ENCODE results near the gene OR51V1. TPM values are rescaled to one million over a fixed set of nuclear protein-coding genes. Genes with fewer than 3 reads are reported as not detected.
"Not testable (repeated sequence)": the region's sequence is repeated elsewhere in the genome, so short reads cannot be mapped to it uniquely, and the experiment has no call there.

OR51V1 gene, protein sequence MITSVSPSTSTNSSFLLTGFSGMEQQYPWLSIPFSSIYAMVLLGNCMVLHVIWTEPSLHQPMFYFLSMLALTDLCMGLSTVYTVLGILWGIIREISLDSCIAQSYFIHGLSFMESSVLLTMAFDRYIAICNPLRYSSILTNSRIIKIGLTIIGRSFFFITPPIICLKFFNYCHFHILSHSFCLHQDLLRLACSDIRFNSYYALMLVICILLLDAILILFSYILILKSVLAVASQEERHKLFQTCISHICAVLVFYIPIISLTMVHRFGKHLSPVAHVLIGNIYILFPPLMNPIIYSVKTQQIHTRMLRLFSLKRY
- total RNA-seq = not detected
- long read RNA-seq = 0 reads

DNA sequence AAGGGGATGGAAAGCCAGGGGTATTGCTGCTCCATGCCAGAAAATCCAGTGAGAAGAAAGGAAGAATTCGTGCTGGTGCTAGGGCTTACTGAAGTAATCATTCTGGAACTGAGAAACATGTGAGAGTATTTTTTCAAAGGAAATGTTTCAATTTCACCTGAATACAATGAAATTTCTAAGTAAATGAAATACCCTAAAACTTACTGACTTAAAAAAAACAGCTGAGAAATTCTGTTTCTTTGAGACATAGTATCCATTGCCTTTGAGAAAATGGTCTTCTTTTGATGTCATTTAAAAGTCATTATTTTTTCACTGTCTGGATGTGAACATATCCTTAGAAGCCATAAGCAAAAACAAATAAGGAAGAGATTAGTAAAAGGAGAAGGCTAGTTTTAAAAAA, at the start of gene OR51V1:
TSS of gene OR51V1 (minus strand) at position 101 of the 400 bp plus-strand sequence. CDS start at position 101, 0 bp downstream.
- intact Hi-C loops (cut with DNase I) = no loop called here

DNA sequence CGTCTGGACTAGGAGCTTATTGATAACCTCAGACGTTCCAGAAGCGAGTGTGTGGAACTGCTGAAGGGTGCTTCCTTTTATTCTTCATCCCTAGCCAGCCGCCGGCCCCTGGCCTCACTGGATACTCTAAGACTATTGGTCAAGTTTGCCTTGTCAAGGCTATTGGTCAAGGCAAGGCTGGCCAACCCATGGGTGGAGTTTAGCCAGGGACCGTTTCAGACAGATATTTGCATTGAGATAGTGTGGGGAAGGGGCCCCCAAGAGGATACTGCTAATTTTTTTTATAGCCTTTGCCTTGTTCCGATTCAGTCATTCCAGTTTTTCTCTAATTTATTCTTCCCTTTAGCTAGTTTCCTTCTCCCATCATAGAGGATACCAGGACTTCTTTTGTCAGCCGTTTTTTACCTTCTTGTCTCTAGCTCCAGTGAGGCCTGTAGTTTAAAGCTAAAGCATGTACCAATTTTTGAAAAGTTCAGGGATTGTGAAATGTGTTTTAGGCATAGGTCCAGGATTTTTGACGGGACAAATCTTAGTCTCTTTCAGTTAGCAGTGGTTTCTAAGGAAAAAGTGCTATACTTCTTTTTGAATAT, 49.4 kb upstream of the OR51V1 start, which contains the start of gene HBG1:
TSS of gene HBG1 (minus strand) at position 51 of the 590 bp plus-strand sequence. CDS start 53 bp downstream, outside the sequence.
- intact Hi-C loops (cut with DNase I); DNase-seq; ATAC-seq: not testable (repeated sequence)

More for the DNA sequence above, at the start of gene OR51V1:
- DNase-seq (no peak), ATAC-seq (no peak)

DNA sequence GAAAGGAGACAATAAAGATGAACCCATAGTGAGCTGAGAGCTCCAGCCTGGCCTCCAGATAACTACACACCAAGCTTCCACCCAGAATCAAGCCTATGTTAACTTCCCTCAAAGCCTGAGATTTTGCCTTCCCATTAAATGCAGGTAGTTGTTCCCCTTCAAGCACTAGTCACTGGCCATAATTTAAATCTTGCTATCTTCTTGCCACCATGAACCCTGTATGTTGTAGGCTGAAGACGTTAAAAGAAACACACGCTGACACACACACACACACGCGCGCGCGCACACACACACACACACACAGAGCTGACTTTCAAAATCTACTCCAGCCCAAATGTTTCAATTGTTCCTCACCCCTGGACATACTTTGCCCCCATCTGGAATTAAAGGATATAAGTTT, 48.0 kb upstream of the OR51V1 start:
- intact Hi-C loops (cut with DNase I); ATAC-seq; DNase-seq: not testable (repeated sequence)

DNA sequence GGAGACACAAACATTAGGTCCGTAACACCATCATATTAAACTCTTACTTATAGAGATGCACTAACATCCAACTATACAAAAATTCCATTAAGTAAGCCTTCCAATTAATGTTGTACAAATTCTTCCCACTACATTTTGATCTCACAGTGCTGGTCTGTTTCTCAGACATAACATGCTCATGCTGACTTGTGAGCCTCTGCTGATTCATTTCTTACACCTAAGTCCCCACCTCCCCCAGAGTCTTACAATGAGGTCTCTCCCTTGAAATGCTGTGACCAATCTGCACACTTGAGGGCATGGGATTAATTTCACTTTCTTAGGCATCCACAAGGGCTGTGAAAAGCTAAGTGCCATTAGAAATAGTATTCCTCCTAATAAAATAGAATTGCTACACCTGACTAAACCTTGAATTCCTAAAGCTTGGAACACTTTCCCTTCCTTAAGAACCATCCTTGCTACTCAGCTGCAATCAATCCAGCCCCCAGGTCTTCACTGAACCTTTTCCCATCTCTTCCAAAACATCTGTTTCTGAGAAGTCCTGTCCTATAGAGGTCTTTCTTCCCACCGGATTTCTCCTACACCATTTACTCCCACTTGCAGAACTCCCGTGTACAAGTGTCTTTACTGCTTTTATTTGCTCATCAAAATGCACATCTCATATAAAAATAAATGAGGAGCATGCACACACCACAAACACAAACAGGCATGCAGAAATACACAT, 47.1 kb upstream of the OR51V1 start:
- ATAC-seq = no peak

DNA sequence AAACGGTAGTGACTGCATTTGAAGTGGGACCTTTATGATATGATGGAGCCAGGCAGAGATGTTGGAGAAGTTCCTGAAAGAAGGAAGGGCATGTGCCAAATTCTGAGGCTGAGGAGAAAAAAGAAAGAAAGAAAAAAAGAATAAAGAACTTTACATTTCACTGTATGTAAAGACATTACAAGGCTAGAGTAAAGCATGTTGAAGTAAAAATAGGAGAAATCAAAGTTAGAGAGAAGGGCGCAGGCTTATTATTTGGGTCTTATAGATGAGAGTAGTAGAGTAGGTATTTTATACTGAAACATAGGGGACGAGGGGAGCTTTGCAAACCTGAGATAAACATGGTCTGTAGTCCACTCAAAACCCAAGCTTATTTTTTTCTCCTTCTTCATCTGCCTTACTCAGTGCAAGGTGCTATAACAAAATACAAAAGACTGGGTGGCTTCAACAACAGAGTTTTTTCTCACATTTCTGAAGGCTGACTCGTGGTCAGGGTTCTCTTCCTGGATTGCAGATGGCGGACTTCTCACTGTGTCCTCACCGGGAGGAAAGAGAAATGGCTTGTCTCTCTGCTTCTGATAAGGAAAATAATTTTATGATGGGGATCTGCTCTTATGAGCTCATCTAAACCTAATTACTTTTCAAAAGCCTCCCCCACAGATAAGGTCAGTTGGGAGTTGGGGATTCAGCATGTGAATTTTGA, 46.4 kb upstream of the OR51V1 start:
- intact Hi-C loops (cut with DNase I) = no loop called here
- DNase-seq (no peak), ATAC-seq (no peak)

More for the DNA sequence above, 47.1 kb upstream of the OR51V1 start:
- no peak for DNase-seq
- intact Hi-C loops (cut with DNase I) = no loop called here

DNA sequence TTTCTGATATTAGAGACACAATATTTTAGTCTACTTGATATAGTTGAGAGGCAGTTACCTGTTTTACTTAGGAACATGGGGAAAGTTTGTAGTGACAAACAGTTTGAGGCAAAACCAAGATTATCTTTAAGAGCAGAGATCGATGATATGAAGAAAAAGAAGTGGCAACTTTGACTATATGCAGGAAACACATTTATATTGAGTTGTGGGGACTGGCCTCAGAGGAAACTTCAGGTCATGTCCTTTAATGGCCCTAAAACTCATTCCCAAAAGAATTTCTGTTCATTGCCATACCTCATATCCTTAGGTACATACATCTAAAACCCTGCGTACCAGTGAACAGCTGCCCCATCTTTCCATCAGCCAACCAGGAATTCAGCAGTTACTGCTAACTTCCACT, 44.7 kb upstream of the OR51V1 start:
- ATAC-seq = no peak
- intact Hi-C loops (cut with DNase I) = no loop called here
- no peak for DNase-seq

DNA sequence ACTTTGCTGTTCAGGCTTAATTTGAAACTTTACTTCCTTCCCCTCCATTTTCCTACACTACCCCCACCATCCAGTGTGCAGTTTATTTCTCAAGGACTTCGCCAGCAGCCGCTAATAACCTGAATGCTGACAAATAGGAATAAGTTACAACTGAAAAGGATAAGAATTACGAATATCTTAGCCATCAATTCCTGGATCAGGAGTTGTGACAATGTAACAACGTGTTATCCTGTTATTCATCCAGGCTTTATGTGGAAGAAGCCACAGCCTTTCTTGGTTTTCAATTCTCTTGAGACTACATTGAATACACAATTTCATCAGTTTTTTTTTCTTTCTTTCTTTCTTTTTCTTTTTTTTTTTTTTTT, 43.3 kb upstream of the OR51V1 start:
- ATAC-seq (no peak), DNase-seq (no peak)
- intact Hi-C loops (cut with DNase I) = no loop called here

DNA sequence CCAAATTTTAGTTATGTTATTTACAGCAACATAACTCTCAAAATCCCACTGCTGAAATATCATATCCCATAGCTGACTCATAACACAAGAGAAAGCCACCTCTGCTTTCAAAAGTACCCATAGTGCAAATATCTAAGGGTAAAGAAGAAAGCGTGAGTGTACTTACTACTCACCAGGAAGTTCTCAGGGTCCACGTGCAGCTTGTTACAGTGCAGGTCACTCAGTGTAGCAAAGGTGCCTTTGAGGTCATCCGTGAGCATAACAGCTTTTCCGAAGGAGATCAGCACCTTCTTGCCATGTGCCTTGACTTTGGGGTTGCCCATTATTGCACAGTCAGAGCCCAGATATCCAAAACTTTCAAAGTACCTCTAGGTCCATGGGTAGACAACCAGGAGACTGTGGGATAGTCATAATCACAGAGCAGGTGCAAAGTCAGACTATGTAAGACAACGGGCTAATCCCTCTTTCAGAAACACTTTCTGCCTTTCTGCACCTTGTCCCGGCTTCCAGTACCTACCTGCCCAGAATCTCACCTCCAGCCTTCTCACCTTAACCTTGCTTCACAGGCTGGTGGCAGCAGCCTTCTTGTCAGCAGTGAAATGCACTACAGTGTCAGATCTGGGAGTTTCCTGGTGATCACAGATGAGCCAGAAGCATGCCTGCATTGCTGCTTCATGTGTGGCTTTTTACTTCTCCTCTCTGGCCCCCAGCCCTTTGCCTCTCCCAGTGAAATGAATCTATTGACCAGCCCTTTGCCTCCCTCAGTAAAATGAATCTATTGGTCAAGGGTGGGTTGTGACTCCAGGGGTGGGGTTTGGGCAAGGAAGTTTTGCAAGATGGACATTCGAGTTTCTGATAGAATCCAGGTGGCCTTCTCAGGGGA, 42.7 kb upstream of the OR51V1 start:
- ATAC-seq = no peak
- intact Hi-C loops (cut with DNase I) = no loop called here
- DNase-seq = no peak

DNA sequence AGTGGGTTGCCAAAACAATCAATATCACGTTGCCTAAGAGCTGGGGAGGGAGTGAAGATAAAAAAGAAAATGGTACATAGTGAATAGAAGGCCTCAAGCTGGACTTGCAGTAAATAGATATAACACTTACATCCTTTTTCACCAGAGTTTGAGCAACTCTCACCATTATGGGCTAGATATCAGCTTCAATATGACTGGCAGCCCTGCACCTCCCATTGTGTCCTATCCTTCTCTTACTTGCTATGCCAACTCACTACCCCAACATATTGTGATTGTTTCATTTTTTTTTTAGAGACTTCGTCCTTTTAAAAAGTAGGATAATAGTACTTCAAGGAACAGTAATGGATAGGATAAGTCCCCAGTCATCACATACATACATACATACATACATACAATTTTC, 41.7 kb upstream of the OR51V1 start:
- DNase-seq = no peak
- intact Hi-C loops (cut with DNase I) = no loop called here
- ATAC-seq = no peak

DNA sequence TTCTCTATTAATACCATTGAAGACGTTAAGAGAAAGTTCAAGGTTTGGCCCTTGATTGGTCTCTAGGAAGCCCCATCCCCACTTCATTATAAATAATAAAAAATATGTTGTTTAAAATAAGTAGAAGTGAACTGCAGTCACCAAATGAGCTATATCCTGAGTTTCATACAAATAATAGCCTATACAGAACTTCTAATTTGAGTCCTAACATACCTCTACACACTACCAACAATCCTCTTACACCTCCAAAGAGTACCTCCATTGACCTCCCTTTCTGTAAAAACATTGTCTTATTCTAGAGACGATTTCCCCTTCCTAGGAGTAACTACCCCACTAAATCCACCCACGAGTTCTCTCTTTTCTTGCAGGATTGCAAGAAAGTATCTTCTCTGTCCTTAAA, 41.0 kb upstream of the OR51V1 start:
- DNase-seq (no peak), ATAC-seq (no peak)
- intact Hi-C loops (cut with DNase I) = no loop called here

DNA sequence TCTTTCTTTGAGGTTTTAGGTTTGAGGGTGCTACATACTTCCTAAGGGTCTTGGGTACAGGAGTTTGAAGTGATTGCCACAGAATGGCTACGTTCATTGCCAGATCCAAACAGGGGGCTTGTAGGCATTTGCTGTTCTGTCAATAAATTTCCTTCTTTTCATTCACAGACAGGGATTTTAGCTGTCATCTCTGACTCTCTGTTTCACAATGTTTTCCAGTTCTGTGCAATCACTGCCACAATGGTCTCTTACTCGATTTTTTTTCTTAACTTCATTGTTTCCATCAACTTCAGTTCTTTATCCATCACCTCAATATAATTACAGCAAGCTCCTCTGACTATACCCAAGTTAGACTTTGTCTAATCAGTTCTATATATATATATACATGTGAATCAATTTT, 40.0 kb upstream of the OR51V1 start:
- DNase-seq (no peak), ATAC-seq (no peak)
- intact Hi-C loops (cut with DNase I) = no loop called here

DNA sequence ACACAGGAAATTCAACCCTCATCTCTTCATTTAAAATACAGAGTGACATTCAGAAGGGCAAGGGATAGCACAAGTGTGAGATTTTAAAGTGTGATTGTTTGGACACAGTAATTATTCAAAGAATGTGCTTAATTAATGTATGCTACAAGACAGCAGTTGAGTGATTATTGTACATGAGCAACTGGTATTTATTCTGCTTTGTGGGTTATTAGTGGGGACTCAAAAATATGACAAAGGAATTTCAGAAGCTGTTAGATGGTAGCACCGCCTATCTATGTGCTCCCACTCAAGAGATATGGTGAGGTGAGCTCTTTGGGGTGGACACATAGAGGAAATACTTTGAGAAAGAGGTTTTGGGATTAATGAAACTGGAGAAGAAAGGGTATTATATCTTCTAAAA, 39.6 kb upstream of the OR51V1 start:
- intact Hi-C loops (cut with DNase I) = no loop called here
- ATAC-seq (no peak), DNase-seq (no peak)

DNA sequence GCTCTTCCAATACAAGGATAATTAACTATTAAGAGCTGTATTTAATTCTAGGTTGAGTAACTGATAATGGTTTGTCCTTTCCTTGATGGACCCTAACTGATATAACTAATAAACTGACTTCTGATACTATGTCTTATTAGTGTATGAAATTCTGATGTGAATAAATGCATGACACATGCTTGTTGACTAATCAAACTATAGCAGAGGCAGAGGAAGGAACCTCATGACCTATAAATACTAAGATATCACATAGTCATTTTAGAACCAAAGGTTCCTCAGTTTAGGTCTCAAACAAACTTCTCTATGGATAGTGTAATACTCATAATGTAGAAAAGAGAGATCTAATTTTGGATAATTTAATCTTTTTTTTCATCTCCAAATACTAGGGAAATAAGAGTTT, 38.6 kb upstream of the OR51V1 start:
- intact Hi-C loops (cut with DNase I) = no loop called here
- ATAC-seq (no peak), DNase-seq (no peak)

DNA sequence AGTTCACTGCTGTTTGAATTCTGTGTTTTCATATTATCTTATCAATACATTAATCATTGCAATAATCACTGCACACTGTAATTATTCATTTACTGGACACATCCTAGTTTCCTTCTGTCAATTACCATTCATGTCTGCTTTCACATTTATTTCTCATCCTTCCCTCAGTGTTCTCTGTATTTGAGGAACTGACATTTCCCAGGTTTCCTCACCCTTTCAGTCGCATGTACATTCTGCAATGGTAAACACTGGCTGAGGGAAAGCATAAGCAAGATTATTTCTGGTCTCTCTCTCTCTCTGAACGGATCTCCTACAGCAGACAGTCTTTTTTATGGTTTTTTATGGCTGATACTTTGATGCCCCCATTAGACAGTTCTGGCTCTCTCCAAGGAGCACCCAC, 38.0 kb upstream of the OR51V1 start:
- ATAC-seq (no peak), DNase-seq (no peak)
- intact Hi-C loops (cut with DNase I) = no loop called here

DNA sequence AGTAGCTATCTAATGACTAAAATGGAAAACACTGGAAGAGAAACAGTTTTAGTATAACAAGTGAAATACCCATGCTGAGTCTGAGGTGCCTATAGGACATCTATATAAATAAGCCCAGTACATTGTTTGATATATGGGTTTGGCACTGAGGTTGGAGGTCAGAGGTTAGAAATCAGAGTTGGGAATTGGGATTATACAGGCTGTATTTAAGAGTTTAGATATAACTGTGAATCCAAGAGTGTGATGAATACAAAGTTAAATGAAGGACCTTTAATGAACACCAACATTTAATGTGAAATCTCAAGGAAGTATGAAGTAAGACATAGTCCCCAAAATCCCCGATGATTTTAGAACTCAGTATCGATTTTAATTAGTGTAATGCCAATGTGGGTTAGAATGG, 36.9 kb upstream of the OR51V1 start:
- intact Hi-C loops (cut with DNase I) = no loop called here
- DNase-seq (no peak), ATAC-seq (no peak)

DNA sequence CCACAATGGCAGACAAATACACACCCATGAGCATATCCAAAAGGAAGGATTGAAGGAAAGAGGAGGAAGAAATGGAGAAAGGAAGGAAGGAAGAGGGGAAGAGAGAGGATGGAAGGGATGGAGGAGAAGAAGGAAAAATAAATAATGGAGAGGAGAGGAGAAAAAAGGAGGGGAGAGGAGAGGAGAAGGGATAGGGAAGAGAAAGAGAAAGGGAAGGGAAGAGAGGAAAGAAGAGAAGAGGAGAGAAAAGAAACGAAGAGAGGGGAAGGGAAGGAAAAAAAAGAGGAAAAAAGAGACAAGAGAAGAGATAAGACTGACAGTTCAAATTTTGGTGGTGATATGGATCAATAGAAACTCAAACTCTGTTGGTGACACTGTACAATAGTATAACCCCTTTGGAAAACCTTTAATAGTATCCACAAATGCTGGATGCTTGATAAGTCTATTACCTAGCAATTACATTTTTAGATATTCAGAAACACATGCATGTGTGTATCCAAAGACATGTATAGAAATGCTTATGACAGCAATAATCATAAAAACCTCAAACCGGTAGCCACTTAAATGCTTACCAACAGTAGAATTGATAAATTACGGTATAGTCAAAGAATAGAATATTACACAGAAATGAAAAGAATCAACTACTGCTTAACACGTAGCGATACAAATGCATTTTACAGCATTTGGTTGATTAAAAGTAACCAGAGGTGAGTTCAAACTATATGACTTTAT, 35.0 kb upstream of the OR51V1 start:
- ATAC-seq (no peak), DNase-seq (no peak)
- intact Hi-C loops (cut with DNase I) = no loop called here

DNA sequence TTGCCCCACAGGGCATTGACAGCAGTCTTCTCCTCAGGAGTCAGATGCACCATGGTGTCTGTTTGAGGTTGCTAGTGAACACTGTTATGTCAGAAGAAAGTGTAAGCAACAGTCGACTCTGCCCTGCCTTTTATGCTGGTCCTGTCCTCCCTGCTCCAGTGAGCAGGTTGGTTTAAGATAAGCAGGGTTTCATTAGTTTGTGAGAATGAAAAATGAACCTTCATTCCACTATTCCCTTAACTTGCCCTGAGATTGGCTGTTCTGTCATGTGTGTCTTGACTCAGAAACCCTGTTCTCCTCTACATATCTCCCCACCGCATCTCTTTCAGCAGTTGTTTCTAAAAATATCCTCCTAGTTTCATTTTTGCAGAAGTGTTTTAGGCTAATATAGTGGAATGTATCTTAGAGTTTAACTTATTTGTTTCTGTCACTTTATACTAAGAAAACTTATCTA, 33.9 kb upstream of the OR51V1 start, which contains the start of gene HBD:
TSS of gene HBD (minus strand) at position 103 of the 454 bp plus-strand sequence. CDS start at position 53, 50 bp downstream.
- DNase-seq (no peak), ATAC-seq (no peak)
- intact Hi-C loops (cut with DNase I) = no loop called here

DNA sequence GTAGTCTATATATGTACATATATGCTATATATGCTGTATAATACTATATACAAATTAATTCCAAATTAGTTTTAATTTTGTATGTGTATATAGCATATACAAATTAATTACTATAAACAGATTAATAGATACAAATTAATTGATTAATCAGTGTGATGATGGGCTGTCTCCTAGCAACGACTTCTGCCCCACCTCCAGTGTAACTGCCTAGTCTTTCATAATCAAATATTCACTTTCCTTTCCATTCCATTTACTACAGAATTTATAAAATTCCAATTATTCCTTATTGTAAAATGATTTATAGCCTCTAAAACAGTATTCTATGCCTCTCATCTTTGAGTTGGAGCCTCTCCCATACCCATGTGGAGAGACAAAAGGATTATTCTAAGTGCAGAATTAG, 32.8 kb upstream of the OR51V1 start:
- intact Hi-C loops (cut with DNase I) = no loop called here
- no peak for ATAC-seq
- no peak for DNase-seq

Measured in left cardiac atrium (tissue), 4 donors.